ENCODE measurements around the gene CYP2W1.
"Not testable (repeated sequence)": the region's sequence is repeated elsewhere in the genome, so short reads cannot be mapped to it uniquely, and the experiment has no call there.

The CYP2W1 gene, protein sequence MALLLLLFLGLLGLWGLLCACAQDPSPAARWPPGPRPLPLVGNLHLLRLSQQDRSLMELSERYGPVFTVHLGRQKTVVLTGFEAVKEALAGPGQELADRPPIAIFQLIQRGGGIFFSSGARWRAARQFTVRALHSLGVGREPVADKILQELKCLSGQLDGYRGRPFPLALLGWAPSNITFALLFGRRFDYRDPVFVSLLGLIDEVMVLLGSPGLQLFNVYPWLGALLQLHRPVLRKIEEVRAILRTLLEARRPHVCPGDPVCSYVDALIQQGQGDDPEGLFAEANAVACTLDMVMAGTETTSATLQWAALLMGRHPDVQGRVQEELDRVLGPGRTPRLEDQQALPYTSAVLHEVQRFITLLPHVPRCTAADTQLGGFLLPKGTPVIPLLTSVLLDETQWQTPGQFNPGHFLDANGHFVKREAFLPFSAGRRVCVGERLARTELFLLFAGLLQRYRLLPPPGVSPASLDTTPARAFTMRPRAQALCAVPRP
- total RNA-seq = 0 reads per million in 2 donors

DNA sequence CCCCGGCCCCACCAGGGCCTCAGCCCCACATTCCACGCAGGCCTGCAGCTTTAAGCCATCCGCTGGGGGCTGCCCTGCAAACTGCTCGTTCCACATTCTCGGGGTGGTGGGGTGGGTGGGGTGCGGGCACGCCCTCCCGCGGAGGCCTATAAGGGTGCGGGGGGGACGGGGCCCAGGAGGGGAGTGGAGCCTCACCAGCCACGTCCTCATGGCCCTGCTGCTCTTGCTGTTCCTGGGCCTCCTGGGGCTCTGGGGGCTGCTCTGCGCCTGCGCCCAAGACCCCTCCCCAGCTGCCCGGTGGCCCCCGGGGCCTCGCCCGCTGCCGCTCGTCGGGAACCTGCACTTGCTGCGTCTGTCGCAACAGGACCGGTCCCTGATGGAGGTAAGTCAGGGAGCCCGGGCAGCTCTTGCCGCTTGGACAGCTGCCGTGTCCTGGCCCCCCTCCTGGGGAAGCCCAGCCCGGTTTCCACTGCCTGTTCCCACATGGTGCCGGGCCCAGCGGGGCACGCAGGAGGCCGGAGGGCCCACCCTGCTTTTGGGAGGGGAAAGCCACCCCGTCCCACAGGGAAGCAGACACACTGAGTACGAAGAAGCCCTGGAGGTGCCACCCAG is at the start of gene CYP2W1:
CYP2W1 (plus strand) TSS at position 178 of the 612 bp plus-strand sequence; CDS start at position 209, 31 bp downstream.
- no peak for DNase-seq

DNA sequence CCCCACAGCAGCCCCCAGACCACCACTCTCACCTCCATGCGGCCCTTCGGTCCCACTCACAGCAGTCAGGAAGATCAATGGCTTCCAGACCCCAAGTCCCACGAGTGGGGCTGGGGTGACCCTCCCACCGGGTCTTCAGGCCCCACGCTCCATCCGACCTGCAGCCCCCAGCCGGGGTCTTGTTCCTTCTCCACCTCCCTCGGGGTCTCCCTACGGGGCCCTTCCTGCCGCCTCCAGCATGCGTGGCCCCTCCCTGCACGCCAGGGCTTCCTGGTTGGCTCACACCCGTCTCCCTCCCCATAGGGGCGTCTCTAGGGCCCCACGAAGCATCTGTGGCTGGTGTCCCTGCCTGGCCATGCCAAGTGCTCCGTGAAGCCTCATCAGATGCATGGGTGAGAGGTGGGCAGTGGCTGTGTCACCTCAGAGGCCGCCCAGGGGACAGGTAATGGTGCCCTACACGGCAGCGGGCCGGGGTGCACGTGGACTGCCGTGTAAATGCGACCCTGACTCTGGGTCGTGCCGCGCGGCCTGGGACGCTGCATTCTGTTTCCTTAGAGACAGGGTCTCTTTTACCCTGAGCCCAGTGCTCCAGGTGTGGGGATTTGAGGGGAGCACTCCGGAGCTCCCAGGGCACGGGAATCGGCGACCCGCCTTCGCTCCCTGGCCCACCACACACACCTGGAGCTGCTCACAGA is 48.4 kb upstream of the CYP2W1 start:
- DNase-seq = no peak

DNA sequence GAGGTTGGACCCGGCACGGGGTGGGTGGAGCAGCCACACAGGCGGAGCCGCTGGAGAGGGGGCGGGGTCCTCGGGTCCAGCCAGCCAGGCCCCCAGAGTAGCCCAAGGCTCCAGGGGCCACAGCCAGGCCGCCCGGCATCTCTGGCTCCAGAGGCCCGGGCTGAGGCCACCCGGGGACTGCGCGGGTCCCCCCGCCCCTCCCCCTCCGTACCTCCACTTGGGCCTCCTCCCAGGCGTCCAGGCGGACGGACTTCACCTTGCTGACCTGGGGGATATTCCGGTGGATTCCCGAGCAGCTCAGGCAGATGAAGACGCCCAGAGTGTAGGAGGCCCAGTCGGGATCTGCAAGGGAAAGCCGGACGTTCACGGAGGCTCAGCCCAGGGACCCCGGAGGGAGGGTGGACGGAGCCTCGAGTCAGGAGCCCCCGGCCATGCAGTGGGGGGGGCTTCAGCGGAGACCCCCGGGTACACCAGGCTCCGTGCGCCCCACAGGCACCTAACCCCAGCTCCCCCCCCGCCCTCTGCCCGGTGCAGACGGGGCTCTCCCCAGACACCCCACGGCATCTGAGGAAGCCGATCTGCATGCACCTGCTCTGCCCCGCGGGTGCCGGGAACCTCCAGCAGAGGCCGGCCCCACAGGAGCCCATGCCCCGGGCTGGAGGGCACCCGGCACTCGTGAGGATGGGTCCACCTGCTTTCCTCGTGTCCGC is 47.7 kb upstream of the CYP2W1 start:
- no peak for DNase-seq

DNA sequence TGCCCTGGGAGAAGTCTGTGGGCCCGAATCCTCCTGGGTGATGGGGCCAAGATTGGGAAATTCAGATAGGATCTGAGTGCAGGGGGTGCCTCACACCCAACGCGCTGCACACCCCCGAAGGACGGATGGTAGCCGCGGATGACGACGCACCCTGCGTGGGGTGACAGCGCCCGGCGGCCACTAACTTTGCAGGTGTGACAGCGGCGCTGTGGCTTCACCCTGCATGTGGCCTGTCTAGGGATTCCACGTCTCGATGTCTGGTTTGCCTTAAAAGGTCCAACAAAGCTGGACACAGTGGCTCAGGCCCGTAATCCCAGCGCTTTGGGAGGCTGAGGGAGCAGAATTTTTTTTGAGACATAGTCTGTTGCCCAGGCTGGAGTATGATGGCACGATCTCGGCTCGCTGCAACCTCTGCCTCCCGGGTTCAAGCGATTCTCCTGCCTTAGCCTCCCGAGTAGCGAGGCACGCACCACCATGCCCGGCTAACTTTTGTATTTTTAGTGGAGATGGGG is 47.1 kb upstream of the CYP2W1 start:
- no peak for DNase-seq

DNA sequence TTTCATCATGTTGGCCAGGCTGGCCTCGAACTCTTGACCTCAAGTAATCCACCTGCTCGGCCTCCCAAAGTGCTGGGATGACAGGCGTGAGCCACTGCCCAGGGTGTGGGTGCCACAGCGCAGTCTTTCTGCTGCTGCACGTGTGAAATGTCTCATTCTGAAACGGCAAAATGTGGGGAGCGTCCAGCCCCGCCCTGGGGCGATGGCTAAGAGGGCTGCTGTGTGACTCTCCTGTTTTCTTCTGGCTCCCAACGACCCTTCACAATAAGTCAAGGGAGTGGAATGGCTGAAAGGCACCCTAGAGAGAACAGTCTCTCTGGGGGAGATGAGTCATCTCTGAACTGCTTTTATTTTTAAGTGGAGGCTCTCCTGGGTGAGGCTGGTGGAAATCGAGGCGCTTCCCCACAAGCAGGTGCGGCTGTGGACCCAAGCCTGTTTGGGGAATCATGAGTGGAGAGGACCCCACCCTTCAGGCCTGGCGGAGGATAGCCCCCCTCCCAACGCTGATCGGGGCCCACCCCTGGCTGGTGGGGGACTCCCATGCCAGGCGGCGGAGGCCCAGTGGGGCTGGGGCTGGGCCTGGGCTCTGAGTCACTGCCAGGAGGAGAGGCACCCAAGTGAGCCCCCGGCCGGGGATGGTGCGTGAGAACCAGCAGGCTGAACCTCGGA is 46.5 kb upstream of the CYP2W1 start:
- no peak for DNase-seq

DNA sequence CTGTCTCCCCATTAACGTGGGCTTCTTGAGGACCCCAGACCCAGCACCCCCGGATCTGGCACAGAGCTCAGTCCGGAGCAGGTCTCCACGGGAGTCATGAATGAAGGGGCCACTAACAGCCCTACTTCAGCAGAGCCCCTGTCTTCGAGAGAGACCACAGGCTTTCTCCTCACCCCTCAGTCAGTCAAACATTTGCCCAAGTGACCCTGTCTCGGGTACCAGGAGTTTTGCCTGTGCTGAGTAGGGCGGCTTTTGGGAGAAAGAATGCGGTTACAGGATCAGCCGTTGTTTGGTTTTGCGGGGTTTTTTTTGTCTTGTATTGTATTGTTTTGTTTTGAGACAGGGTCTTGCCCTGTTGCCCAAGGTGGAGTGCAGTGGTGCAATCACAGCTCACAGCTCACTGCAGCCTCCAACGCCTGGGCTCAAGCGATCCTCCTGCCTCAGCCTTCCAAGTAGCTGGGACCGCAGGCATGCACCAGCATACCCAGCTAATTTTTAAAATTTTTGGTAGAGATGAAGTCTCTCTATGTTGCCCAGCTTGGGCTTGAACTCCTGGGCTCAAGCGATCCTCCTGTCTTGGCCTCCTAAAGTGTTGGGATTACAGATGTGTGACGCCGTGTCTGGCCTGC is 45.0 kb upstream of the CYP2W1 start:
- DNase-seq = no peak

DNA sequence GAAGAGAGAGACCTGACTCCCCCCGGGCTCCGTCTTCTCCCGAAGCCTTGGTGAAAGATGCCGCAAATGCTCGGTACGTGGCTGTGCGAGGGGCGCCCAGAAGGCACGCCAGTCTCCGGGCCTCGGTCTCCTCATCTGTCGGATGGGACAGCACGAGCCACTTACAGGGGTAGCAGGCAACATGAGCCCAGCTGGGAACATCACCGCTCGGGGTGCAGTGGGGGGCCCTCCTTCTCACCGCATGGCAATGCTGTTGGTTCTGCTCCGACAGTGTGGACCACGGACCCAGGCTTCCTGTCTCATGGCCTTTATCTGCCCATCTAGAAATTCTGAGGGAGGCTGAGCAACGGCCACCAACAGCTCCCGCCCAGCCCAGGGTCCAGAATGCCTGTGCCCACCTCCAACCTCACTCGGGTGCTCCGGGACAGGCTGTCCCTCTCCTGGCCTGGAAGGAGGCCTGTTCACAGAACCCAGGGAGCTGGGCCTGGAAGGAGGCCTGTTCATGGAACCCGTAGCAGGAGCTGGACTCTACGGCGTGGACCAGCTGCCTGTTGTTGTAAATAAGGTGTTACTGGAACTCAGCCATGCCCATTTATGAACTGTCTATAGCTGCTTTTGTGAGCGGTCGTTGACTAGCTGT is 44.3 kb upstream of the CYP2W1 start:
- DNase-seq = no peak

DNA sequence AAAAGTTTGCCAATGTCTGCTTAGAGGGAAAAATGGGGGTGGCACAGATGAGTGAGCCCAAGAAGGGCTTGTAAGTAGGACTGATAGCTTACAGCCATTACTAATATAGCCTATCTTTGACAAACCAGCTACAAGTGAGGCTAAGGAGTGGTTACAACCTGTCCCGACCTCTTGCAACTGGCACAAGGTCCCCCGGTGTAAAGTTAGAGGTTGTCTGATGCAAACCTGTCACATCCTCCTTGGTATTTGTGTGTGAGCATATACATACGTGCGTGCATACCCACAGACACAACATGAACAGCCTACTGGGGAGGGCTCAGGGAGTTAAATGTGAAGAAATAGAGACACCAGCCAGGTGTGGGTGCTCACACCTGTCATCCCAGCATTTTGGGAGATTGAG is 43.1 kb upstream of the CYP2W1 start:
- no peak for DNase-seq

DNA sequence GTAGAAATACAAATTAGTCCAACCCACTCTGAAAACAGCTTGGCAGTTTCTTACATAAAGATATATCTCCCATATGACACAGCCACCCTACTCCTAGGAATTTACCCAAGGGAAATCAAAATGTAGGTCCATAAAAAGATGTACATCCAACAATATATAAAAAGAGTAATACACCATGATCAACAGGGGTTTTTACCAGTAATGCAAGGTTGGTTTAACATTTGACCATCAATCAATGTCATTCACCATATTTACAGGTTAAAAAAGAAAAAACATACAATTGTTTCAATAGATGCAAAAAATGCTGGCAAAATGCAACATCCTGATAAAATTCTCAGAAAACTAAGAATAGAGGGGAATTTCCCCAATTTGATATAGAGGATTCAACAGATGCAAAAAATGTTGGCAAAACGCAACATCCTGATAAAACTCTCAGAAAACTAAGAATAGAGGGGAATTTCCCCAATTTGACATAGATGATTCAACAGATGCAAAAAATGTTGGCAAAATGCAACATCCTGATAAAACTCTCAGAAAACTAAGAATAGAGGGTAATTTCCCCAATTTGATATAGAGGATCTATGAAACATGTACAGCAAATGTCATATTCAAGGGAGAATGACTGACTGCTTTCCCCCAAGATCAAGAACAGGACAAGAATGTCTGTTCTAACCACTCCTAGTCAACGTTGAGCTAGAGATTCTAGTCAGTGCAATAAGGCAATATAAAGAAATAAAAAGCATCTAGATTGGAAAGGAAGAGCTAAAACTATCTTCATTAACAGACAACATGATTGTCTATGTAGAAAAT is 42.2 kb upstream of the CYP2W1 start:
- no peak for DNase-seq

DNA sequence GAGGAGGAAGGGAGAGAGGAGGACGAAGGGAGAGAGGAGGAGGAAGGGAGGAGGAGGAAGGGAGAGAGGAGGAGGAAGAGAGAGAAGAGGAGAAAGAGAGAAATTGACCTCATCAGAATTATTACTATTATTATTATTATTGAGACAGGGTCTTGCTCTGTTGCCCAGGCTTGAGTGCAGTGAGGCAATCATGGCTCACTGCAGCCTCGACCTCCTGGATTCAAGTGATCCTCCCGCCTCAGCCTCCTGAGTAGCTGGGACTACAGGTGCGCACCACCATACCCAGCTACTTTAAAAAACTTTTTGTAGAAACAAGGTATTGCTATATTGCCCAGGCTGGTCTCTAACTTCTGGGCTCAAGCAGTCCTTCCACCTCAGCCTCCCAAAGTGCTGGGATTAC is 39.2 kb upstream of the CYP2W1 start:
- not testable (repeated sequence) for DNase-seq

DNA sequence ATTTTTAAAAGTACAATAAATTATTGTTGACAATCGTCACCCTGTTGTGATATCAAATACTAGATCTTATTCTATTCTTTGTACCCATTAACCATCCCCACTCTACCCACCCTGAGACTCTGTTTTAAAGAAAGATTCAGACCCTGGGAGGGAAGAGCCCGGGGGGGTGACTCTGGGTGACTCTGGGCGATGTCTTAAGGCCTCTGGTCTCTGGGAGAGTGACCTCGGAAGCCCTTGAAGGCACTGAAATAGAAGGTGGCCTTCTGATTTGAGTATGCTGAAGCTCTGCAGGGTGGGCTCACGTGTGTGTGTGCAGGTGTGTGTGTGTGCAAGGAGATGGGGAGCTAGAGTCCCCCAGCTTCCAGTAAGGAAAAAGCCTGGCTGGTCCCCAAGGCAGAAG is 38.2 kb upstream of the CYP2W1 start:
- no peak for DNase-seq

DNA sequence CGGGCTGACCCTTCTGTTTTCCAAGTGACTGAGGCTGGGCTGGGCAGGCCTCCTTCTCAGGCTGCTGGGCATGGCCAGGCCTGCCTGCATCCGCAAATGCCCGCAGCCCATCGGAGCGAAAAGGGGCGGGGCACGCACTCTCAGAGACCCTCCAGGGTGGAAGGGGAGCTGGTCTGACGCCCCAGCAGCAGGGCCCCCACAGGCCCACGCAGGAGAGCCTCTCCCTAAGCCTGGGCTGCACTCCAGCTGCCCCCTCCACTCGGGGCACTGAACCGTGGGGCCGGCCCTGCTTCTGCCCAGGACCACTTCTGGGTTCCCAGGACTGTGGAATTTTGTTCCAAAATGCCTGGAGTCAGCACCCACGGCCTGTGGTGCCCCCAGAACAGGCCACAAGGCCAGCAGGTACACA is 37.8 kb upstream of the CYP2W1 start:
- DNase-seq = no peak

DNA sequence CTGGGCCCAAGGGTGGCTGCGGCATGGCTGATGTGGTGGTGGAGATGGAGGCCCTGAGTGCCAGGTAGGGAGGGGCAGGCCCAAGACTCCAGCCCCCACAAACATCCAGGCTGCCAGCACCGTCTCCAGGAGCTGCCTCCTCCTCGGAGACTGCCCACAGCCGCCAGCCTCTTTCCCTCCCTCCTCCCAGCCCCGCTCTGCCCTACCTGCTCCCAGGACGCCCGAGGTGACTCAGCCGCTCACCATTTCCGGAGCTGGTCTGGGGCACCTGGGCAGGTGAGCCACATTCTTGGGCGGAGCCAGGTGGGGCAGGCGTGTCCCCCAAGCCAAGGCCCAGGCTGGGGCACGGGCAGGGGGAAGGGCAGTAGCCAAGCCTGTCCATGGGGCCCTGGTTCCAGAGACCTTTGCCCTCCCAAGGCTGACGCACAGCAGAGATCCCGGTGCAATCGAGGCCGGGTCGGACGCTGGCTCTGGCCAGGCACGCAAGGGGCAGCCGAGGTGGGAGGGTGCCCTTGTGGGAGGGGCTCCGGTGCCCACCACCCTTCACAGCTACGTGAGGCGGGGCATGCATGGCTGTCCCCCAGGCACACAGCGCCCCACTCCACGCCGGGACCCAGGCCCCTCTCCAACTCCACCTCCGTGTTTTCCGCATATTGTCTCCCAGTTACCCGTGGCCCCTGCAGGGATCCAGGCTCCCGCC is 37.3 kb upstream of the CYP2W1 start:
- no peak for DNase-seq

DNA sequence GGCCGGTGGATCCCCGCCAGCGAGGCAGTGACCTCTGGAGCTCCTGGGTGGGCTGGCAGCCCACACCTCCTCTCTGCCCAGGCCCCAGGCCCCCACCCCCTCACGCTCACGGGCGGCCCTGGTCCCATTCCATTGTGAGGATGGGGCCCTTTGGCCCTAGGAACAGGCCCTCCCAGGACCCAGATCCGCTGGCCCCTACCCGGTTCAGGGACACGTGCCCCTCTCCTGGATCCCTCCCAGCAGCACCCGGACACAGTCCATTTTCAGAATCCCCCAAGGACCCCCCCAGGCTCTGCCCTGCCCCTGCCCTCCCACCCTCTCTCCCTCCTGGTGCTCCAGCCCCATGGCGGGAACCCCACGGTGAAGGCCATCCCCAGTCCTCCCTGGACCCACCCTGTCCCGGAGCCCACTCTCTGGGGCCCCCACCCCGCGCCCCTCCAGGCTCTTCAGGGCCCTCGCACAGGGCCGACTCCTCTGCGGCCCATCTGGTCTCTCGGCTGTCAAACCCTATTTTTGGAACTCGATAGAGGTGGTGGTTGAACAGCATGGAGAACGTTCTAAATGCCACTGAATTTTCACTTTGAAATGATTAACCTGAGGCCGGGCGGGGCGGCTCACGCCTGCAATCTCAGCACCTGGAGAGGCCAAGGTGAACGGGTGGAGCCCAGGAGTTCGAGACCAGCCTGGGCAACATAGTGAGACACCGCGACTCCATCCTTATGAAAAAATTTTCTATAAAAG is 36.6 kb upstream of the CYP2W1 start:
- no peak for DNase-seq

DNA sequence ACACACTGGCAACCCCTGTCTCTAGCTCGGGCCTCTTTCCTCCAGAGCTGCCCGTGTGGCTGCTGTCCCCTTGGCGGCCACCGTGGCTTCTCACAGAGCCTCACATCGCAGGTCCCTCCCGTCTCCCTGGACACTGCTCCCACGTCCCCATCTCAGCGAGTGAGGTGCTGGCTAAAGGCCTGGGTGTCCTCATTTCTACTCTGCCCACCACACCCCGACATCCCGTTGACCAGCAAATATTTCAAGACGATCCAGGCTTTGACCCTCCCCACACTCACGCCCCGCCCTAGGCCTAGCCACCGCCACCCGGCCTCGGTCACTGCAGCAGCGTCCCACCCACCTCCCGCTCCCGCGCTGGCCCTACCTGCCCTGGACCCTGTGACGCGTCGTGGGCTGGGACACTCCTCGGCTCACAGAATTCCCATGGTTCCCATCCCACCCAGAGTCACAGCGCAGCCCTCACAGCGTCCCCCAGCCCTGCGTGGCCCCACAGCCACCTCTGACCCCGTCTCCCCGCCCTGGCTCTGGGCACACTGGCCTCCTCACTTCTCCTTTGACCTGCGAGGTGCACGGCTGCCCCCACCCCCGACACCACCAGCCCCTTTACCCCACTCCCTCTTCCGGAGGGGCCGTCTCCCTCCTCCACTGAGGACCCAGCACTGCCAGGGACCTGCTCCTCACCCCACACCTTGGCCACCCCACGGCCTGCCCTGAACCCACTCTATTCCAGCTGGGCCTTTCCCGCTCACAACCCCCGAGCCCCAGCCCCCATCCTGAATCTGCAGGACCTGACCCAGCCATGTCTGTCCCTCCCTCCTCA is 35.4 kb upstream of the CYP2W1 start:
- no peak for DNase-seq

DNA sequence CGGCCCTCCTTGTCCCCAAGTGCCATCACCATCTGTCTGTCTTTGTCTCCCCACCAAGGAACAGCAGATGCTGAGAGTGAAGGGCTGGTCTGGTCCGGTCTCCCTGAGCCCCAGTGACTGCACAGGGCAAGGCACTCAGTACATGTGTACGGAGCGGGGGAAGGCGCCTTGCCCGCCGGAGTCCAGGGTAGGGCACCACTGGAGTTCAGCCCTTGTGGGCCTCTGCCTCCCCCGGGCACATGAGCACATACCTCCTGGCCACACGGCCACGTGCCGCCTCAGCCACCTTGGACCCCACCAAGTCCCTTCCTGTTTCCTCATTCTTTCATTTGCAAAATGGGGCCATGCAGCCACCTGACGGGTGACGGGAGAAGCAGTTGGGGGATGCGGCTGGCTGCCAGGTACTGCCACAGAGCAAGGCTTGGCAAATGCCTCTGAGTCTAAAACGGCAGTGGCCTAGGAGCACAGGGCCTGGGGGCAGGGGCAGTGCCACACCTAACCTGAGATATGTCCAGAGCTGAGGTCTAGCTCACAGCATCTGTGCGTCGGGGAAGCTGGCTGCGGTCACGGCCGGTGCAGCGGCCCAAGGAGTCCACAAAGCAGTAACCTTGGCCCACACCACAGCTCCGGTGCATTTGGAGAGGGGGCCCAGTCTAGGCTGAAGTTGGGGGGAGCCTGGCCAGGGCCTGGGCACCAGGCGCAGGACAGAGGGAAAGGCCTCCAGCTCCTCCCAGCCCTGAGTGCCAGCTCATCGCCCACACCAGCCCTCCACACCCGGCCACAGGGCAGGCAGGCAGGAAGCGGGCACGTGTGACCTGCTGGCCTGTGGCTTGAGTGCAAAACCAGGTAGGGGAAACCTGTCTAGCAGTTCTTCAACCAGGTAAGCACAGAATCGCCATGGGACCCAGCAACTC is 33.7 kb upstream of the CYP2W1 start:
- DNase-seq = no peak
